Neural cell (in vitro differentiated cells): ENCODE measurements around the gene DHFR. TPM values are rescaled to one million over a fixed set of nuclear protein-coding genes. Genes with fewer than 3 reads are reported as not detected.

Experiments used
- H2AFZ ChIP-seq: fragments of 200-600, 300-800 bp; sonication (generic), shearing (Covaris generic); 2 replicates; pipeline ENCODE4 v1.6.0; 2014; ENCODE audit warnings: low read depth, mild to moderate bottlenecking, antibody characterized with exemption, low read length, moderate library complexity
- H3F3A ChIP-seq: fragments of 200-600 bp; shearing (Covaris generic); 2 replicates; pipeline ENCODE4 v1.6.1; 2016; ENCODE audit warnings: mild to moderate bottlenecking, moderate library complexity, mixed read lengths, antibody characterized with exemption, low read length; ENCODE audit not compliant: insufficient read depth, poor library complexity, severe bottlenecking
- H3K27ac ChIP-seq: fragments of 200-600, 300-800 bp; sonication (generic), shearing (Covaris generic); 2 replicates; pipeline ENCODE4 v1.5.1; 2014; ENCODE audit warnings: mild to moderate bottlenecking, low read length, moderate library complexity
- H3K27me3 ChIP-seq: fragments of 300-800, 200-600 bp; sonication (generic), shearing (Covaris generic); 2 replicates; pipeline ENCODE4 v1.6.0; 2014; ENCODE audit warnings: mild to moderate bottlenecking, low read depth, low read length, moderate library complexity; ENCODE audit not compliant: insufficient read depth
- H3K36me3 ChIP-seq: fragments of 300-800, 200-600 bp; sonication (generic), shearing (Covaris generic); 2 replicates; pipeline ENCODE4 v1.5.1; 2014; ENCODE audit warnings: mild to moderate bottlenecking, antibody characterized with exemption, low read length, moderate library complexity; ENCODE audit not compliant: insufficient read depth
- H3K4me2 ChIP-seq: fragments of 300-800, 200-600 bp; sonication (generic), shearing (Covaris generic); 2 replicates; pipeline ENCODE4 v1.6.0; 2014; ENCODE audit warnings: mild to moderate bottlenecking, low read length
- H3K4me3 ChIP-seq: fragments of 300-800, 200-600 bp; sonication (generic), shearing (Covaris generic); 2 replicates; pipeline ENCODE4 v1.5.1; 2014; ENCODE audit warnings: mild to moderate bottlenecking, low read length, moderate library complexity
- H3K79me2 ChIP-seq: fragments of 200-600 bp; shearing (Covaris generic); replicated peaks from 2 replicates; pipeline ENCODE4 v1.6.0; 2014; ENCODE audit warnings: mild to moderate bottlenecking, low read length, moderate library complexity; ENCODE audit not compliant: insufficient read depth
- H3K9ac ChIP-seq: fragments of 300-800, 200-600 bp; sonication (generic), shearing (Covaris generic); 2 replicates; pipeline ENCODE4 v1.6.1; 2016; ENCODE audit warnings: mild to moderate bottlenecking, low read length, mixed read lengths
- H3K9me2 ChIP-seq: fragments of 200-600 bp; shearing (Covaris generic); 2 replicates; pipeline ENCODE4 v1.6.1; 2016; ENCODE audit warnings: mild to moderate bottlenecking, low read length, mixed read lengths; ENCODE audit not compliant: insufficient read depth
- H3K9me3 ChIP-seq: fragments of 200-600, 300-800 bp; sonication (generic), shearing (Covaris generic); 2 replicates; pipeline ENCODE4 v1.6.1; 2016; ENCODE audit warnings: mild to moderate bottlenecking, mixed run types, low read length, moderate library complexity, mixed read lengths
- H4K20me1 ChIP-seq: fragments of 200-600 bp; shearing (Covaris generic); 2 replicates; pipeline ENCODE4 v1.6.1; 2016; ENCODE audit warnings: mild to moderate bottlenecking, mixed run types; ENCODE audit not compliant: insufficient read depth
- CTCF ChIP-seq: fragments of 450-650 bp; IDR thresholded peaks from 2 replicates; pipeline ENCODE4 v1.5.1; 2014; ENCODE audit warnings: antibody characterized with exemption, mild to moderate bottlenecking, moderate library complexity; ENCODE audit not compliant: poor library complexity, severe bottlenecking
- EP300 ChIP-seq: fragments of 450-650 bp; conservative IDR thresholded peaks from 2 replicates; pipeline ENCODE4 v1.6.1; 2014; ENCODE audit warnings: antibody characterized with exemption, mild to moderate bottlenecking, moderate library complexity; ENCODE audit not compliant: poor library complexity, severe bottlenecking
- EZH2 ChIP-seq: fragments of 200-600, 300-800 bp; shearing (Covaris generic), sonication (generic); IDR thresholded peaks from 2 replicates; pipeline ENCODE4 v1.6.1; 2014; ENCODE audit warnings: antibody characterized with exemption, low read length, borderline replicate concordance, mild to moderate bottlenecking; ENCODE audit not compliant: insufficient read depth, poor library complexity, severe bottlenecking
- MXI1 ChIP-seq: fragments of 450-650 bp; conservative IDR thresholded peaks from 2 replicates; pipeline ENCODE4 v1.6.1; 2014; ENCODE audit warnings: antibody characterized with exemption, mild to moderate bottlenecking; ENCODE audit not compliant: poor library complexity, severe bottlenecking
- POLR2AphosphoS5 ChIP-seq: IDR thresholded peaks from 2 replicates; pipeline ENCODE4 v1.6.1; 2012
- RAD21 ChIP-seq: fragments of 450-650 bp; conservative IDR thresholded peaks from 2 replicates; pipeline ENCODE4 v1.6.1; 2014; ENCODE audit warnings: antibody characterized with exemption, mild to moderate bottlenecking, moderate library complexity
- REST ChIP-seq: IDR thresholded peaks from 2 replicates; pipeline ENCODE4 v1.6.1; 2012; ENCODE audit warnings: borderline replicate concordance
- SMC3 ChIP-seq: fragments of 450-650 bp; conservative IDR thresholded peaks from 2 replicates; pipeline ENCODE4 v1.6.1; 2014; ENCODE audit warnings: antibody characterized with exemption, mild to moderate bottlenecking, moderate library complexity; ENCODE audit not compliant: poor library complexity
- TAF1 ChIP-seq: IDR thresholded peaks from 2 replicates; pipeline ENCODE4 v1.6.1; 2012; ENCODE audit warnings: low read depth
- polyA plus RNA-seq: library from polyadenylated mRNA; depleted of rRNA; stranded (reverse); fragments of >200 nt; gene quantifications from 2 replicates; pipeline ENCODE4 v1.2.3, GENCODE V29; 2014

Gene DHFR
- polyA plus RNA-seq, 1 donor from 2014 or later: 21.2 TPM

- H3K9me3 ChIP-seq: no peaks in the 10 kb centered on the region
- H3K9ac ChIP-seq: no peak overlapping the region
- H2AFZ ChIP-seq: no peak overlapping the region
- no peak for TF ChIP-seq REST
- no peak overlapping the region for H3K4me2 ChIP-seq
- H4K20me1 ChIP-seq: no peaks in the 10 kb centered on the region
- H3K27ac ChIP-seq: no peak overlapping the region
- H3K9me2 ChIP-seq: no peaks in the 10 kb centered on the region
- no peaks in the 10 kb centered on the region for H3F3A ChIP-seq
- H3K27me3 ChIP-seq: no peaks in the 10 kb centered on the region
- H3K4me3 ChIP-seq: no peak overlapping the region
- H3K36me3 ChIP-seq: no peaks in the 10 kb centered on the region
- no peaks in the 10 kb centered on the region for H3K79me2 ChIP-seq
Observed at GRCh38 chr5:80592761-80593160, 62.0 kb downstream of the DHFR start.

- Histone ChIP-seq H3F3A (no peaks in the 10 kb centered on the region), H4K20me1 (no peaks in the 10 kb centered on the region), H3K9me2 (no peaks in the 10 kb centered on the region), H3K79me2 (no peaks in the 10 kb centered on the region), H3K4me3 (no peak overlapping the region), H3K4me2 (no peak overlapping the region), H3K9ac (no peak overlapping the region), H3K36me3 (no peaks in the 10 kb centered on the region), H3K27ac (no peak overlapping the region), H2AFZ (no peak overlapping the region), H3K27me3 (no peaks in the 10 kb centered on the region), H3K9me3 (no peaks in the 10 kb centered on the region)
- no peak for TF ChIP-seq SMC3
- no peak for TF ChIP-seq TAF1
- TF ChIP-seq POLR2AphosphoS5: no peak
- TF ChIP-seq REST: no peak
- TF ChIP-seq RAD21: no peak
- no peak for TF ChIP-seq EP300
- TF ChIP-seq MXI1: no peak
- TF ChIP-seq CTCF: no peak
- no peak for TF ChIP-seq EZH2
Observed at GRCh38 chr5:80592105-80592504, 62.7 kb downstream of the DHFR start.
